ENCODE results near the gene KCNC3. TPM values are rescaled to one million over a fixed set of nuclear protein-coding genes. Genes with fewer than 3 reads are reported as not detected.

Gene KCNC3
- polyA plus RNA-seq, 1 donor from 2014 or later = 0.97 TPM

- TF ChIP-seq CTCF (IDR thresholded peaks at IDR 0.05; ENCODE audit: poor library complexity, severe bottlenecking) (no peak), MXI1 (conservative IDR thresholded peaks at IDR 0.05; ENCODE audit: poor library complexity, severe bottlenecking) (no peak)
These were observed 5.4 kb downstream of the KCNC3 start (continued) for GRCh38 chr19:50323782-50324133.

DNA sequence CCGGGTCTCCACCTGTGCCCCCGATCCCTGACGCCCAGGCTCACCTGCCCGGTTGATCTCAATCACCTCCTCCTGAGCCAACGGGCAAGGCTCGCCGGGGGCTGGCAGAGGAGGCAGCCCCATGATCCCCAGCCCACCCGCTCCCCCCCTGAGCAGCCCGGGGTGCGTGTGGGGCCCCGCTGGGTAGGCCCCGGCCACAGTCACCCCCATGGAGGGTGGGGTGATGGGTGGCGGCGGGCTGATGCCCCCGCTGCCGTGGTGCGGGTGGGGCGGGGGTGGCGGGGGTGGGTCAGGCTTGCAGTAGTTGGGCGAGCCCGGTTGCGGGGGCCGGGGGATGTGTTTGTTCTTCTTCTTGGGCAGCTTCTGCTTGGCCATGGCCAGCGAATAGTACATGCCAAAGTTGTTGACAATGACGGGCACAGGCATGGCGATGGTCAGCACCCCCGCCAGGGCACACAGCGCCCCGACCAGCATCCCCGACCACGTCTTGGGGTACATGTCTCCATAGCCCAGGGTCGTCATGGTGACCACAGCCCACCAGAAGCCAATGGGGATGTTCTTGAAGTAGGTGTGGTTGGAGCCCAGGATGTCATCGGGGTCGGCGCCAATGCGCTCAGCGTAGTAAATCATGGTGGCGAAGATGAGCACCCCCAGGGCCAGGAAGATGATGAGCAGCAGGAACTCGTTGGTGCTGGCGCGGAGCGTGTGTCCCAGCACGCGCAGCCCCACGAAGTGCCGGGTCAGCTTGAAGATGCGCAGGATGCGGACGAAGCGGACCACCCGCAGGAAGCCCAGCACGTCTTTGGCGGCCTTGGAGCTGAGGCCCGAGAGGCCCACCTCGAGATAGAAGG lies 6.0 kb downstream of the KCNC3 start:
- Histone ChIP-seq H2AFZ (ENCODE audit: low read depth, low read length) (no peak overlapping the region), H3K36me3 (ENCODE audit: insufficient read depth, low read length) (no peaks in the 10 kb centered on the region), H3K9ac (ENCODE audit: low read length) (no peak overlapping the region), H4K20me1 (ENCODE audit: insufficient read depth) (no peaks in the 10 kb centered on the region), H3K9me2 (ENCODE audit: insufficient read depth, low read length) (no peaks in the 10 kb centered on the region), H3K27ac (ENCODE audit: low read length) (no peak overlapping the region), H3K79me2 (replicated peaks; ENCODE audit: insufficient read depth, low read length) (no peaks in the 10 kb centered on the region), H3K9me3 (ENCODE audit: low read length) (no peaks in the 10 kb centered on the region), H3F3A (ENCODE audit: insufficient read depth, low read length, poor library complexity, severe bottlenecking) (no peaks in the 10 kb centered on the region), H3K27me3 (ENCODE audit: insufficient read depth, low read depth, low read length) (peaks cover 18% of the 10 kb centered on the region), H3K4me3 (ENCODE audit: low read length) (no peak overlapping the region), H3K4me2 (ENCODE audit: low read length) (no peak overlapping the region)
- TF ChIP-seq MXI1 (conservative IDR thresholded peaks at IDR 0.05; ENCODE audit: poor library complexity, severe bottlenecking) (no peak), TAF1 (IDR thresholded peaks at IDR 0.05; ENCODE audit: low read depth) (no peak), EP300 (conservative IDR thresholded peaks at IDR 0.05; ENCODE audit: poor library complexity, severe bottlenecking) (no peak), POLR2AphosphoS5 (IDR thresholded peaks at IDR 0.05) (no peak), CTCF (IDR thresholded peaks at IDR 0.05; ENCODE audit: poor library complexity, severe bottlenecking) (no peak), RAD21 (conservative IDR thresholded peaks at IDR 0.05) (no peak), SMC3 (conservative IDR thresholded peaks at IDR 0.05; ENCODE audit: poor library complexity) (no peak), REST (IDR thresholded peaks at IDR 0.05; ENCODE audit: borderline replicate concordance) (no peak), EZH2 (IDR thresholded peaks at IDR 0.05; ENCODE audit: borderline replicate concordance, insufficient read depth, low read length, poor library complexity, severe bottlenecking) (no peak)
